Mucosa of descending colon (tissue), 3 donors: Measurements from ENCODE around the gene ZNF326. TPM values are rescaled to one million over a fixed set of nuclear protein-coding genes. Genes with fewer than 3 reads are reported as not detected.
A peak's percentile ranks its signal among the peaks of the same experiment; 100 is the strongest.

Source experiments
- ATAC-seq: fragments of 200-7000 bp; cut with Tn5 transposase; one replicate; pipeline ENCODE4 v1.9.1; 2020; ENCODE audit warnings: mild to moderate bottlenecking, moderate library complexity
- DNase-seq, 3 donors: peaks; one replicate each; pipeline ENCODE4 v3.0.0-alpha.2; 2020
- H3K36me3 ChIP-seq: fragments of 200-600 bp; one replicate; pipeline ENCODE4 v1.8.0; 2021; ENCODE audit warnings: low read depth, mild to moderate bottlenecking
- H3K4me1 ChIP-seq: fragments of 200-600 bp; one replicate; pipeline ENCODE4 v1.8.0; 2021; ENCODE audit warnings: low read depth, mild to moderate bottlenecking
- H3K4me3 ChIP-seq: fragments of 200-600 bp; one replicate; pipeline ENCODE4 v1.8.0; 2021; ENCODE audit warnings: mild to moderate bottlenecking
- H3K9me3 ChIP-seq: fragments of 200-600 bp; one replicate; pipeline ENCODE4 v1.8.0; 2021; ENCODE audit warnings: mild to moderate bottlenecking
- intact Hi-C, 2 donors: fragments of 100-400 bp; cut with DNase I in 1 of 2; cut with micrococcal nuclease in 1 of 2; formaldehyde crosslinking; loops; one replicate each; pipeline versions ENCODE4 v1.11.0 to v1.11.1; 2022; cut with DNase I, micrococcal nuclease
- total RNA-seq, 3 donors: library from RNA; stranded (reverse); fragmentation: NEBNext Ultra II Directional in 2 of 3; extraction: Animal tissue kit (Norgen Biotek cat#: 25700) in 2 of 3; gene quantifications; one replicate each; pipeline versions ENCODE4 v1.2.1 to v1.2.4, GENCODE V29; 2021 to 2023
- TF ChIP-seq, protein P1 (sequence below): fragments of 200-600 bp; IDR thresholded peaks from one replicate; pipeline ENCODE4 v1.8.0; 2022; ENCODE audit warnings: antibody characterized with exemption, mild to moderate bottlenecking
- donor health status: DM: no; HTN: no; CAD: no; lungs with moderate emphysema.
- donor health status: DM: no; HTN: no; CAD: no.
- donor health status: DM: no; HTN: yes; CAD: no.

Gene ZNF326
- total RNA-seq, 3 donors from 2014 or later: 25.8 to 41.5 (median 40.1) TPM

DNA sequence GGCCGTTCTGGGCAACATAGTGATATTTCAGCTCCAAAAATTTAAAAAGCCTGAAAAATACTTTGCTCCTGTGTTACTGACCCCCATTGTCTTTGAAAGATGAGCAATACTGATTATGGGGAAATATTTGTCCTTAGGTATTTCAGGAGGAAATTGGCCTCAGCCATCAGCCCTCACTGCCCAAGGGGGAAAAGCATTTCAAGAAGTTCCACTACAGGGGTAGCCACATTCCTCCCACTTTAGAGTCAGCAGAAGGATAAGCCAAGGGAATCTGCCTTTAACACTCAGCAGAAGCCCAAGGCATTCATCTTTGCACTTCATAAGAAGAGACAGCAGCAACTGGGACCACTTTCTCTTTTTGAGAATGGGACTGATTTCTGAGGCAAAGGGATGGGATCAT is 40.5 kb upstream of the ZNF326 start:
- Histone ChIP-seq H3K4me1 (peaks cover 16% of the 10 kb centered on the region), H3K36me3 (no peaks in the 10 kb centered on the region), H3K9me3 (no peaks in the 10 kb centered on the region), H3K4me3 (no peak overlapping the region)
- TF ChIP-seq, protein P1, sequence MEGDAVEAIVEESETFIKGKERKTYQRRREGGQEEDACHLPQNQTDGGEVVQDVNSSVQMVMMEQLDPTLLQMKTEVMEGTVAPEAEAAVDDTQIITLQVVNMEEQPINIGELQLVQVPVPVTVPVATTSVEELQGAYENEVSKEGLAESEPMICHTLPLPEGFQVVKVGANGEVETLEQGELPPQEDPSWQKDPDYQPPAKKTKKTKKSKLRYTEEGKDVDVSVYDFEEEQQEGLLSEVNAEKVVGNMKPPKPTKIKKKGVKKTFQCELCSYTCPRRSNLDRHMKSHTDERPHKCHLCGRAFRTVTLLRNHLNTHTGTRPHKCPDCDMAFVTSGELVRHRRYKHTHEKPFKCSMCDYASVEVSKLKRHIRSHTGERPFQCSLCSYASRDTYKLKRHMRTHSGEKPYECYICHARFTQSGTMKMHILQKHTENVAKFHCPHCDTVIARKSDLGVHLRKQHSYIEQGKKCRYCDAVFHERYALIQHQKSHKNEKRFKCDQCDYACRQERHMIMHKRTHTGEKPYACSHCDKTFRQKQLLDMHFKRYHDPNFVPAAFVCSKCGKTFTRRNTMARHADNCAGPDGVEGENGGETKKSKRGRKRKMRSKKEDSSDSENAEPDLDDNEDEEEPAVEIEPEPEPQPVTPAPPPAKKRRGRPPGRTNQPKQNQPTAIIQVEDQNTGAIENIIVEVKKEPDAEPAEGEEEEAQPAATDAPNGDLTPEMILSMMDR: no peak
- intact Hi-C loops: no loop called here
- DNase-seq (no peak), ATAC-seq (no peak)

DNA sequence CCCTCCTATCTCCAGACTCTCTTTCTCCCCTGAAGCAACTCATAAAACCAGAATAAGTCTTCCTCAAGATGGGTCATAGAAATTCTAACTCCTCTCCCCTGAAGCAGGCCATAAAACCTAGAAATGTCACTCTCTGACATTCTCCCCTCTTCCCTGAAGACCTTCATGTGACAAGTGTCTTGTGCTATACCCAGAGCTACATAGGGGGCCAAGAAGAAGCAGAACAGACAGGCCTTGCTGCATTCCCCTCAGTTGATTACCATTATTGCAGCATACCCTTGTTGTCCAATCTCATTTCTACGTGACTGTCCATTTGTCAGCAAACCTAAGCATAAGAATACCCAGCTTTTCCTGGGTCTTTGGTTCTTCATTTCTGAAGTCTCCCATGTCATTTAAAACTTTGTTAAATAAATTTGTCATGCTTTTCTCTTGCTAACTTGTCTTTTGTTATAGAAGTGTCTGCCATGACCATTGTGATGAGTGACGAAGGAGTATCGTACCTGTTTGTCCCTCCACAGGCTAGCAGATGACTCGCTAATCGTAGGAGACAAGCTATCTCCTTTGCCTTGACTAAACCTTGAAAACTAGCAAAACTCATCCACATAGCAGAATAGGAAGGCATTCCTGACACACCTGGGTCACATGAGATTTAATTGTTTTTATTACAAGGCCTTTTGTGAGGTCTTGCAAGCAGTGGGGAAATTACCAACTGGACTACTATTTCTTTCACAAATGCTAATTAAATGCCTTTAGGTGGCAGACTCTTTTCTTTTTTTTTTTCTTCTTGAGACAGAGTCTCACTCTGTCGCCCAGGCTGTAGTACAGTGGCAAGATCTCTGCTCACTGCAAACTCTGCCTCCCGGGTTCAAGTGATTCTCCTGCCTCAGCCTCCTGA is 39.4 kb upstream of the ZNF326 start:
- Histone ChIP-seq H3K4me3 (no peak overlapping the region), H3K4me1 (peaks cover 7% of the 10 kb centered on the region), H3K36me3 (no peaks in the 10 kb centered on the region), H3K9me3 (no peaks in the 10 kb centered on the region)
- TF ChIP-seq, protein P1: no peak
- DNase-seq: no peak
- intact Hi-C loops: no loop called here
- no peak for ATAC-seq

DNA sequence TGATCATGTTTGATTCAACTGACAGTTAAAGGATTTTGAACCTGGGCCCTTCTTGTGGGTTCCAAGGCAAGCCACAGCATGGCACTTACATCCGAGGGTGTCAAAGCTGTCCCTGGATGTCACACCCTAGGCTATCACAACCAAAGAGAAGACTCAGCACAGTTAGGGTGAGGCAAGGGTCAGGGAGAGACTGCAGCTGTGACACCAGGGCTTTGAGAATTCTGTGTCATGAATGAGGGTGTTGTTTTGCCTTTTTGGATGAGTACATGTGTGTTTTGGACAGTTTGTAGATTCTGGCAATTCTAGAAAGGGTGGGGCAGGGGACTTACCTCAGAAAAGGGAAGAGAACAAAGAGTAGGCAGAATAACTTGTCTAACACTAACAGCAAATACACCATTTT is 37.8 kb upstream of the ZNF326 start:
- TF ChIP-seq, protein P1: no peak
- H3K4me3 ChIP-seq: no peak overlapping the region
- no peaks in the 10 kb centered on the region for H3K9me3 ChIP-seq
- DNase-seq: no peak
- H3K36me3 ChIP-seq: no peaks in the 10 kb centered on the region
- ATAC-seq: peak; percentile 38
- intact Hi-C loops: no loop called here
- H3K4me1 ChIP-seq: peaks cover 5% of the 10 kb centered on the region

DNA sequence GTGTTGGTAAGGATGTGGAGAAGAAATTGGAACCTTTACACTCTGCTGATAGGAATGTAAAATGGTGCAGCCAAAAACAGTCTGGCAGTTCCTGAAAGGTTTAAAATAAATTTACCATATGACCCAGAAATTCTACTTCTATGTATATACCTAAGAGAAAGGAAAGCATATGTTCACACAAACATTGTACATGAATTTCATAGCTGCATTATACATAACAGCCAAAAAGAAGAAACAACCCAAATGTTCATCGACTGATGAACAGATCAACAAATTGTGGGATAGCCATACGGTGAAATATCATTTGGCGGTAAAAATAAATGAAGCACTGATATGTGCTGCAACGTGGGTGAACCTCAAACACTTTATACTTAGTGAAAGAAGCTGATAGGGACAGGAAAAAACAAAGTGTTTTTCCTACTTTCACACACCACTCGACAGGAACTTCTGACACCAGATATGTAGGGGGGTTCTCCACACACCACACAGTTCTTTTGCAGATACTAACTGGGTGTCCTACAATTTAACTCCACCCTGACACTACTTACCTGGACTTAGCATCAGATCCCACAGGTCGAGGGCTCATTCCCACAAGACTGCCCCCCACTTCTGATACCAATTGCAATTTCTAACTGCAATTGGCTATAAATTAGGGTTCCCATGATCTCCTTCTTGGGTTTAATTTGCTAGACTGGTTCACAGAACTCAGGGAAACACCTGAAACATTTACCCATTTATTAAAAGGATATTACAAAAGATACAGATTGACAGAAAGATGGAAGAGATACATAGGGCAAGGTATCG is 35.9 kb upstream of the ZNF326 start:
- no peak for ATAC-seq
- Histone ChIP-seq H3K4me1 (peaks cover 2% of the 10 kb centered on the region), H3K9me3 (no peaks in the 10 kb centered on the region), H3K36me3 (no peaks in the 10 kb centered on the region), H3K4me3 (no peak overlapping the region)
- intact Hi-C loops: no loop called here
- no peak for DNase-seq
- TF ChIP-seq, protein P1: no peak

DNA sequence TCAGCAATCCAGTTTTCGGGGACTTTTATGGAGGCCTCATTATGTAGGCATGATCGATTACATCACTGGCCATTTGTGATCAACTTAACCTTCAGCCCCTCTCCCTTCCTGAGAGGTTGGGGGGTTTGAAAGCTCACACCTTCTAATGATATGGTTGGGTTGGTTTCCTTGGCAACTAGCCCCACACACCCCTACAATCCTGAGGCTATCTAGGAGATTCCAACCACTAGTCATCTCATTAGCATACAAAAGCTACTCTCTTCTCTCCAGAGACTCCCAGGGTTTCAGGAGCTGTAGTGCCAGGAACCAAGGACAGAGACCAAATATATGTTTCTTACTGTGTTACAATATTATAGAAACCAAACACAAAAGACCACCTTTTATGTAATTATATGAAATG is 35.2 kb upstream of the ZNF326 start:
- ATAC-seq: no peak
- no peak for DNase-seq
- Histone ChIP-seq H3K4me1 (no peaks in the 10 kb centered on the region), H3K36me3 (no peaks in the 10 kb centered on the region), H3K4me3 (no peak overlapping the region), H3K9me3 (no peaks in the 10 kb centered on the region)
- intact Hi-C loops: no loop called here
- TF ChIP-seq, protein P1: no peak
